ENCODE measurements around the gene SPINK4. TPM values are rescaled to one million over a fixed set of nuclear protein-coding genes. Genes with fewer than 3 reads are reported as not detected.

SPINK4 gene
- total RNA-seq, 2 donors from 2014 or later, result not detected

DNA sequence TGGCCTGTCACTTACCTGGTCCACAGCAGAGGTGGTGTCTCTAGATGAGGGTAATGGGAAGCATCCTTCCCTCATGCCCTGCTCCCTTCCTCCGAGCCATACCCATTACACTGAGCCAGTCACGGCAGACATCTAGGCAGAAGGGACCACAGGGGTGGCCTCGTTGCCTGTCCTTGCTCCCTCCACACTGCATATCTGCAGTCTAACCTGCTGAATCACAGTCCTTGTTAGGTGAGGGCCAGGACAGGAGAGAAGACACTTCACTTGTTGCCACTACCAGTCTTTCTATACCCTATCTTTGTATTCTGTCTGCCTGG is 18.4 kb upstream of the SPINK4 start:
- ATAC-seq (peak; percentile 43 to 45), DNase-seq (ENCODE audit: low spot score) (no peak)
- no peaks in the 10 kb centered on the region for H3K9me3 Mint-ChIP-seq
- H3K27me3 Mint-ChIP-seq, result peaks cover 0 to 3% of the 10 kb centered on the region in 2 donors
- no peak overlapping the region for H3K4me3 Mint-ChIP-seq
- H3K36me3 Mint-ChIP-seq, result no peaks in the 10 kb centered on the region
- peaks cover 11 to 13% of the 10 kb centered on the region in 2 donors for H3K4me1 Mint-ChIP-seq (ENCODE audit: low read depth in 2 of 2)
- H3K27ac Mint-ChIP-seq, result no peak overlapping the region

DNA sequence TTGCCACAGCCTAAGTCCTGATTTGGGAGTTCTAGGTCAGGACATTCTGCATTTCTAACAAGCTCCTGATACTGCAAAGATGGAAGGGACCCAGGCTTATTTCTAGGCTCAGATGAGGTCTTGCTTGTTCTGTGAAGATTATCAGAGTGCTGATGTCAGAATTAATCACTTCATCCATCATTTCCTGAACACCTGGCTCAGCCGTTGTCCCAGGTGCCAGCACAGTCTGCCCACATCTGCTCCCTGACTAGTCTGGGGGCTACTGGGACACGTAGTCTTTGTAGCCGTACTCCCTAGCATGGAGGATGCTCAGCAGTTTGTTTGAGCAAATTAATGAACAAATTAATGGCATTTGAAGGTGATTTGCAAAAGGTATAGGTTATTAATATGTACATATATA is 17.9 kb upstream of the SPINK4 start:
- DNase-seq (ENCODE audit: low spot score), result no peak
- Mint-ChIP-seq H3K4me1 (ENCODE audit: low read depth in 2 of 2) (peaks cover 11 to 15% of the 10 kb centered on the region in 2 donors), H3K4me3 (no peak overlapping the region), H3K27ac (no peak overlapping the region), H3K9me3 (no peaks in the 10 kb centered on the region), H3K36me3 (no peaks in the 10 kb centered on the region), H3K27me3 (peaks cover 0 to 3% of the 10 kb centered on the region in 2 donors)
- ATAC-seq, result no peak

DNA sequence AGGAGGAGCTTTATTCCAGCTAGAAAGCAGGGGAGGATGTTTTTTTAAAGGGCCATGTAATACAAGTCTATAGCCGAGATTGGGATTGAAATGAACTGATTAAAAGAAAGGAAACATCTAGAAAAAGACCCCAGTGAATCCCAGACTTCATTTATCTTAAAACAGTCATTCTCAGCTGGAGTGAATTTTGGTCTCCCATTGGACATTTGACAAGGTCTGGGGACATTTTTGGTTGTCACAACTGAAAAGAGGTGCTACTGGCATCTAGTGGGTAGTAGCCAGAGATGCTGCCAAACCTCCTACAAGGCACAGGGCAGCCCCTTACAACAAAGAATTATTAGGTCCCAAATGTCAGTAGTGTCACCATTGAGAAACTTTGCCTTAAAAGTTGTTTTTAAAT is 16.3 kb upstream of the SPINK4 start:
- DNase-seq (ENCODE audit: low spot score) (no peak), ATAC-seq (no peak)
- peaks cover 11 to 17% of the 10 kb centered on the region in 2 donors for H3K4me1 Mint-ChIP-seq (ENCODE audit: low read depth in 2 of 2)
- H3K27ac Mint-ChIP-seq, result no peak overlapping the region
- no peaks in the 10 kb centered on the region for H3K27me3 Mint-ChIP-seq
- H3K4me3 Mint-ChIP-seq, result no peak overlapping the region
- H3K9me3 Mint-ChIP-seq, result no peaks in the 10 kb centered on the region
- H3K36me3 Mint-ChIP-seq, result no peaks in the 10 kb centered on the region

DNA sequence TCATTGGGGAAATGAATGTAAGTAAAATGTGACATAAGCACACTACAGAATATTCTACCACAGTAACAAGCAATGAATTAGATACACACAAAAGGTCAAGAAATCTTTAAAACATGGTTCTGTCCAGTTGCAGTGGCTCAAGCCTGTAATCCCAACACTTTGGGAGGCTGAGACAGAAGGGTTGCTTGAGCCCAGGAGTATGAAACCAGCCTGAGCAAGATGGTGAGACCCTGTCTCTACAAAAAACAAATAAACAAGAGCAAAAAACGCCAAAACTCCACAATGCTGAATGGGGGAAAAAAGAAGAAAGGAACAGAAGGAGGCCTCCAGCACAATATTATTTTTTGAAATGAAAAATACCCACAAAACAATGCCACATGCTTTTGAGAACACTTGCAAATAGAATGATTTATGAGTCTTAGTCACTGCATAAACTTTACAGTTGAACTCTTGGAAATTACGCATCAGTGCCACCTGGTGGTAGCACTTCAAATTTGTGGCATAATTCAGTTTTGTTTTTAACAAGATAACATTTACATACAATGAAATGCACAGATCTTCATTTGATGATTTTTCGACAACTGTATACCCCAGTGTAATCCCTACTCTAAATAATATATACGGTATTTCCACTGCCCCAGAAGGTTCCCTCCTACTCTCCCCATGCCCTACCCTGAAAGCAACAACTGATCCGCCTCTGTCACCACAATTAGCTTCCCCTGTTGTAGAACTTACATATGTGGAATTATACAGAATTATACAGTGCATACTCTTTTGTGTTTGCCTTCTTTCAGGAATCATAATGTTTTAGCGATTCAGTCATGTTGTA is 14.4 kb upstream of the SPINK4 start:
- Mint-ChIP-seq H3K36me3 (no peaks in the 10 kb centered on the region), H3K4me1 (ENCODE audit: low read depth in 2 of 2) (peaks cover 11 to 17% of the 10 kb centered on the region in 2 donors), H3K9me3 (no peaks in the 10 kb centered on the region), H3K27ac (peak overlapping the region in 1 of 2 donors; percentile 7), H3K4me3 (no peak overlapping the region), H3K27me3 (no peaks in the 10 kb centered on the region)
- DNase-seq (ENCODE audit: low spot score), result peak; percentile 75
- ATAC-seq, result peak in 1 of 2 donors; percentile 64

DNA sequence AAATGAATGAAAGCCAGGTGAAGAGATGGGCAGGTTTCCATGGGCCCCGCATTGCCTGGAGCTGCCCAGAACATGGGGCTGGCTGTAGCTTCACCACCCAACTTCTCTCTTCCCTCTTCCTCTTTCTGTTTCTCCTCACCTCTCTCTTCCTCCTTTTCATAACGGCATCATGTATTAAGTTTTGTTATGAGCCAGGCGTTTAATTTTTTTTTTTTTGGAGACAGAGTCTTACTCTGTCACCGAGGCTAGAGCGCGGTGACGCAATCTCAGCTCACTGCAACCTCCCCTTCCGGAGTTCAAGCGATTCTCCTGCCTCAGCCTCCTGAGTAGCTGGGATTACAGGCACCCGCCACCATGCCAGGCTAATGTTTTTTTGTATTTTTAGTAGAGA is 13.0 kb upstream of the SPINK4 start:
- DNase-seq (ENCODE audit: low spot score) (no peak), ATAC-seq (peak; percentile 51 to 78)
- no peaks in the 10 kb centered on the region for H3K36me3 Mint-ChIP-seq
- no peaks in the 10 kb centered on the region for H3K27me3 Mint-ChIP-seq
- H3K9me3 Mint-ChIP-seq, result no peaks in the 10 kb centered on the region
- peaks cover 11 to 13% of the 10 kb centered on the region in 2 donors for H3K4me1 Mint-ChIP-seq (ENCODE audit: low read depth in 2 of 2)
- peak overlapping the region; percentile 23 for H3K4me3 Mint-ChIP-seq
- peak overlapping the region in 1 of 2 donors; percentile 77 for H3K27ac Mint-ChIP-seq

DNA sequence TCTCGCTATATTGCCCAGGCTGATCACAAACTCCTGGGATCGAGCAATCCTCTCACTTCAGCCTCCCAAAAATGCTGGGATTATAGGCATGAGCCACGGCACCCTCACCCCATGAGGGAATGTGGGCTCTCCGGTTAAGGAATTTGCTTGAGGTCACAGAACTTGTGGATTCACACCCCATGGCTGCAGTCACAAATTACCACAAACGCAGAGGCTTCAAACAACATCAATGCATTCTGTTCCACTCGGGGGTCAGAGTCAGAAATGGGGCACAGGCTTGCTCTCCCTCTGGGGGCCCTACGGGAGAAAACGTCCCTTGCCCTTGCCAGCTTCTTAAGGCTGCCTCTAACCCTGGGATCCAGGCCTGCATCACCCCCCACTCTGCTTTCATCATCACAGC is 12.2 kb upstream of the SPINK4 start:
- Mint-ChIP-seq H3K9me3 (no peaks in the 10 kb centered on the region), H3K27ac (no peak overlapping the region), H3K4me3 (no peak overlapping the region), H3K27me3 (peaks cover 0 to 3% of the 10 kb centered on the region in 2 donors), H3K4me1 (ENCODE audit: low read depth in 2 of 2) (peaks cover 11 to 13% of the 10 kb centered on the region in 2 donors), H3K36me3 (no peaks in the 10 kb centered on the region)
- ATAC-seq, result no peak
- no peak for DNase-seq (ENCODE audit: low spot score)

DNA sequence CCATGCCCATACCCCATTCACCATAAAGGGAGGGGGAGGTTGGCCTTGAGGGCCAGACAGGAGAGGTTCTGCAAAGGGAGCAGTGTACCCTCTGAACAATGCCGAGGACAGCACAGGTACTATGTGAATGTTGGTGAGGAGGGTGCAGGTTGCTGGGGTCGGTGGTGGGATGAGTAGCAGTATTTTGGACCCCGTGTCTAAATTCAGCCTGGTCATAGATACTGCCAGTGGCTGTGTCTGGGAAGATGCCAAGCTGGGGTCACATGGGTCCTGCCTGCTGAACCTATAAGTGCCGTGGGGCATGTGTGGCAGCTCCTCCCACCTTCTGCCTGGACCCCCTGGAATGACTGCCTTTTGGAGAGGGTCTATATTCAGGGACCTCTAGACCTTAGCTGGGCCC is 11.4 kb upstream of the SPINK4 start:
- H3K27me3 Mint-ChIP-seq, result peaks cover 3 to 8% of the 10 kb centered on the region in 2 donors
- DNase-seq (ENCODE audit: low spot score) (no peak), ATAC-seq (no peak)
- no peaks in the 10 kb centered on the region for H3K9me3 Mint-ChIP-seq
- H3K27ac Mint-ChIP-seq, result no peak overlapping the region
- no peaks in the 10 kb centered on the region for H3K36me3 Mint-ChIP-seq
- H3K4me3 Mint-ChIP-seq, result no peak overlapping the region
- peaks cover 11 to 13% of the 10 kb centered on the region in 2 donors for H3K4me1 Mint-ChIP-seq (ENCODE audit: low read depth in 2 of 2)

DNA sequence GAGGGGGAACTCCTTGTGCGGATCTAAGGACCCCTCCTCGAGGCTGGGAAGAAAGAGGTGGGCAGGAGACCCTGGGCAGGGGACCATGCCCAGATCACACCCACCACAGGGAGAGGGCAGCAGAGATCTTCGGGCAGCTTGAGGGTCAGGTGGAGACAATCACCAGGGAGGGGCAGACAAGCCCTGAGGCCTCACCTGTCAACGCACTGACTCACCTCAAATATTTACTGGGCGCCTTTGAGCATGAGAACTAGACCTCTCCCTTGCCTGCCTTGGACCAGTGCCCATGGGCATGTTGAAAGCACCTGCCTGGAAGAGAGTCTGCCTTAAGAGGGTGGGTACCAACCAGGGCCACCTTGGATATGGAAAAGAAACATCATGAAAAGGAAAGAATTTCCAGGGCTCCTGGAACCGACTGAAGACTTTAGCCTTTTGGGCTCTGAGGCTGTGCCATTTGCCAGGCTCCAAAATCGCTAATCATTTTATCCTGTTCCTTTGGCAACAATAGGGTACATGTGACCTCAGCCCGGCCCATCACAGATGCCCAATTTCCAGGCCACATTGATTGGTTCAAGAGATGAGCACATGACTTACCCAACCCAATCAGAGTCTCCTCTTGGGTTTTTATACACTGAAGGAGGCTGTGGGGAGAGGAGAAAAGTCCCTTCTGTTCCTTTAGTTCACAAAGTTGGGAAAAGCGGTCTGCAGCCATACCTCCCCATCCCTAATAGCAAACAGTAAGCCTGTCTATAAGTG is 10.4 kb upstream of the SPINK4 start:
- no peak overlapping the region for H3K27ac Mint-ChIP-seq
- no peaks in the 10 kb centered on the region for H3K36me3 Mint-ChIP-seq
- ATAC-seq, result no peak
- no peaks in the 10 kb centered on the region for H3K9me3 Mint-ChIP-seq
- no peak for DNase-seq (ENCODE audit: low spot score)
- peaks cover 3 to 8% of the 10 kb centered on the region in 2 donors for H3K27me3 Mint-ChIP-seq
- H3K4me3 Mint-ChIP-seq, result no peak overlapping the region
- peaks cover 11 to 13% of the 10 kb centered on the region in 2 donors for H3K4me1 Mint-ChIP-seq (ENCODE audit: low read depth in 2 of 2)

DNA sequence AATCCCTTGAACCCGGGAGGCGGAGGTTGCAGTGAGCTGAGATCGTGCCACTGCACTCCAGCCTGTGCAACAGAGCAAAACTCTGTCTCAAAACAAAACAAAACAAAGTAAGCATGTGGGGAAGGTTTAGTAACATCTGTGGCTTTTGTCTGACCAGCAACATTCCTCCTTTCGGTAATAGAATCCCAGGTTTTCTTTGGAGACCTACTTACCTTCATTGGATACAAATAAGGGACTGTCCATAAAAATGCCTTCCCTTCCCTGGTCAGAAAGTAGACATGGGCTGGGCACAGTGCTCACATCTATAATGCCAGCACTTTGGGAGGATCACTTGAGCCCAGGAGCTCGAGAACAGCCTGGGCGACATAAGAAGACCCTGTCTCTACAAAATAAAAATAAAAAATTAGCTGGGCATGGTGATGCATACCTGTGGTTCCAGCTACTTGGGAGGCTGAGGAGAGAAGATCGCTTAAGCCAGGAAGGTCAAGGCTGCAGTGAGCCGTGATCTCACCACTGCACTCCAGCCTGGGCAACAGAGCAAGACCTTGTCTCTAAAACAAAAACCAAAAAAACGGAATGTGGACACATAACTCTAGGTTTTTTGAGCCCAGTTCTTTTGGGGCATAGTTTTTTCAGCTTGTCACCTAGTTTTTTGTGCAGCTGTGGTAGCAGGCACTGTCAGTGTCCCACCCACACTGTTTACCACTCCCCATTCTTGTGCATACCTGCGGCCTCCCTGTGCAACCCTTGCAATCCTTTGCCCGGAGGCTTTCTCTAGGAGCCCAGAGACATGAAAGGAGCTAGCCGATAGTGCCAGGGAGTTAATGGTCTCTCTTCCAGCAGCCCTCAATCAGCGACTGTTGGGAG is 9.0 kb upstream of the SPINK4 start:
- no peak overlapping the region for H3K4me3 Mint-ChIP-seq

DNA sequence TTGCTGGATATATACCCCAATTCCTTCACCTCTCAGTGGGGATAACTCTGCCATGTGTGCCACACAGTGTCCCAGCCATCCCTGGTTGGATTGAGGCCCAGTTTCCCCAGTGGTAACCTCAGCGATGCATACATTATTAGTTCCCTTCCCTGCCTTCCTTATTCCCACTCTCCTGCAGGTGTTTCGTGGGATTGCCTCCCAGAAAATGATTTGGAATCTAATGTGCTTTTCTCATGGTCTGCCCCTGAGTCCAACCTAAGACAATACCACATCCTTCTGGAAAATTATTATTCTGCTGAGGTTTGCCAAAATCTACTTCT is 8.4 kb upstream of the SPINK4 start:
- Mint-ChIP-seq H3K27me3 (peaks cover 10 to 16% of the 10 kb centered on the region in 2 donors), H3K36me3 (no peaks in the 10 kb centered on the region), H3K9me3 (no peaks in the 10 kb centered on the region), H3K4me1 (ENCODE audit: low read depth in 2 of 2) (peaks cover 0 to 4% of the 10 kb centered on the region in 2 donors), H3K4me3 (no peak overlapping the region), H3K27ac (no peak overlapping the region)
- no peak for ATAC-seq
- no peak for DNase-seq (ENCODE audit: low spot score)

More for the DNA sequence above, 9.0 kb upstream of the SPINK4 start:
- ATAC-seq, result no peak
- Mint-ChIP-seq H3K9me3 (no peaks in the 10 kb centered on the region), H3K4me1 (ENCODE audit: low read depth in 2 of 2) (peaks cover 2 to 4% of the 10 kb centered on the region in 2 donors), H3K27me3 (peaks cover 8 to 15% of the 10 kb centered on the region in 2 donors), H3K27ac (no peak overlapping the region), H3K36me3 (no peaks in the 10 kb centered on the region)
- no peak for DNase-seq (ENCODE audit: low spot score)

DNA sequence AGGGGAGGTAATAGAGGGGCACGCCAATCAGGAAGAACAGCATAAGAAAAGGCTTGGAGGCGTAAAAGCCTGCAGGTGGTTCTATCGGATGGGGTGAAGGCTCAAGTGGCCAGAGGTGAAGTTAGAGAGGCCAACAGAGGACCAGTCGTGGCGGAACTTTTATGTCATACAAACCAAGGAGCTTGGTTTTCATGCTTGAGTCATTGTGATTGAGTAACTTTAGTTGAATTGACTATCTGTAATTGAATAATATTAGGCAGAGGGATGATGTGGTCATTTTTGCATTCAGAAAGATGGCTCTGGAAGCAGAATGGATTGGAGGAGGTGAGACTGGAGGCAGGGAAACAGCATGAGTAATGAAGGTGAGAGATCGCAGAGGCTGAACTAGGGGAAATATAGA is 7.2 kb upstream of the SPINK4 start:
- no peaks in the 10 kb centered on the region for H3K36me3 Mint-ChIP-seq
- no peak overlapping the region for H3K4me3 Mint-ChIP-seq
- H3K27me3 Mint-ChIP-seq, result peaks cover 11 to 16% of the 10 kb centered on the region in 2 donors
- H3K27ac Mint-ChIP-seq, result no peak overlapping the region
- DNase-seq (ENCODE audit: low spot score) (no peak), ATAC-seq (no peak)
- H3K9me3 Mint-ChIP-seq, result no peaks in the 10 kb centered on the region
- H3K4me1 Mint-ChIP-seq (ENCODE audit: low read depth in 2 of 2), result no peaks in the 10 kb centered on the region

DNA sequence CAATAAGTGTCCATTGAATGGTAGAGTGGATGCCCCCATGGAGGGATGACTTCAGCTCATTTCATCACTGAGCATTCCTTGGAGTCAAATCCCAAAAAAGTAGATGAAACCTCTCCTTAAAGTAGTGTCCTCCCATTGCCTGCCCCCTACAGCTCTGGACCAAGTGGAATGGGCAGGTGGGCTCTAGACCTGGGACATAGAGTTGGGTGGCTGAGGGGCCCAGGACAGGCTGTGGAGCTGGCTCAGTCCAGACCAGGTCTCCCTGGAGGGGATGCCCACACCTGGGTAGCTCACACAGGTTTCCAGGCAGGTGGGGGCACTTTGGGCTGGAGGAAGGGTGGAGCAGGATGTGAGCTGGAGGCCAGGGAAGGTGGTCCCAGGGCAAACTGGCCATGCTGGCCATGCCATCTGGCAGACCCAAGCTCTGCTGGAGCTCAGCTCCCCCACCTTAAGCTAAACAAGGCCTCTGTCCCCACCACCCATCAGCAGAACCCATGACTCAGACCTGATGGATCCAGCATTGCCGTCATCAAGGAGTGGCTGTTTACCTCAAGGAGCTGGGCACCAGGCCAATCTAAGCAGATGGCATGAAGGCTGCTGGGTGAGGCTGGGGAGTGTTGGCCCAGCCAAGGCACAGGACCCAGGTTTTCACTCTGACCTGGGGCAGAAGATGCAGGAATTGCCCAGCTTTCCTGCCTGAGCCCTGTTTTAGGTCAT is 6.2 kb upstream of the SPINK4 start:
- H3K27ac Mint-ChIP-seq, result no peak overlapping the region
- DNase-seq (ENCODE audit: low spot score), result no peak
- no peaks in the 10 kb centered on the region for H3K4me1 Mint-ChIP-seq (ENCODE audit: low read depth in 2 of 2)
- no peak overlapping the region for H3K4me3 Mint-ChIP-seq
- H3K9me3 Mint-ChIP-seq, result no peaks in the 10 kb centered on the region
- no peaks in the 10 kb centered on the region for H3K36me3 Mint-ChIP-seq
- ATAC-seq, result no peak
- peaks cover 11 to 16% of the 10 kb centered on the region in 2 donors for H3K27me3 Mint-ChIP-seq
